Ammon's horn (tissue), 1 donor: ENCODE measurements around the gene FTL.
A peak's percentile ranks its signal among the peaks of the same experiment; 100 is the strongest.

Experiments
- DNase-seq: peaks from one replicate; pipeline ENCODE4 v3.0.0-alpha.2; 2016; ENCODE audit warnings: low spot score

FTL gene

GRCh38 chr19:48945817-48946216 lies 19.3 kb upstream of the FTL start:
- no peak for DNase-seq

- DNase-seq = no peak
Measured at GRCh38 chr19:48946463-48947257, 18.4 kb upstream of the FTL start.

- DNase-seq = no peak
Measured at GRCh38 chr19:48947258-48947542, 17.9 kb upstream of the FTL start.

GRCh38 chr19:48950159-48950558 lies 14.9 kb upstream of the FTL start:
- no peak for DNase-seq

- no peak for DNase-seq
Measured at GRCh38 chr19:48950830-48951519, 14.1 kb upstream of the FTL start.

- no peak for DNase-seq
Measured at GRCh38 chr19:48953141-48953540, 12.0 kb upstream of the FTL start.

GRCh38 chr19:48953990-48954594 lies 11.0 kb upstream of the FTL start:
- no peak for DNase-seq

- peak; percentile 95 for DNase-seq
Measured at GRCh38 chr19:48954595-48955307, 10.4 kb upstream of the FTL start, which contains the start of gene BAX. Gene BAX (plus strand): TSS chr19:48954875. CDS start chr19:48954929, 54 bp downstream.

GRCh38 chr19:48955308-48955958 lies 9.7 kb upstream of the FTL start:
- DNase-seq = no peak

GRCh38 chr19:48958006-48958405 lies 7.1 kb upstream of the FTL start:
- DNase-seq = no peak

- DNase-seq = no peak
Measured at GRCh38 chr19:48959341-48960239, 5.5 kb upstream of the FTL start.

- no peak for DNase-seq
Measured at GRCh38 chr19:48961051-48961649, 4.0 kb upstream of the FTL start.

- DNase-seq = no peak
Measured at GRCh38 chr19:48961673-48962028, 3.5 kb upstream of the FTL start.

GRCh38 chr19:48962029-48962848 lies 2.9 kb upstream of the FTL start:
- DNase-seq = peak; percentile 49

GRCh38 chr19:48962849-48963165 lies 2.3 kb upstream of the FTL start:
- DNase-seq = no peak

- DNase-seq = peak; percentile 78
Measured at GRCh38 chr19:48963371-48964204, 1.5 kb upstream of the FTL start.

GRCh38 chr19:48964205-48965039 lies 687 bp upstream of the FTL start:
- DNase-seq = peak; percentile 43
